ENCODE results near the gene LRRFIP2.

- no peak for TF ChIP-seq EZH2 (IDR thresholded peaks at IDR 0.05; ENCODE audit: insufficient read depth, poor library complexity, severe bottlenecking)
- TF ChIP-seq EZH2phosphoT487 (IDR thresholded peaks at IDR 0.05; ENCODE audit: insufficient read depth, low read depth): no peak
Measured at GRCh38 chr3:37147666-37148065, 26.7 kb downstream of the LRRFIP2 start.

Data from GM23248 (cell line).